Lower leg skin (tissue), 4 donors: ENCODE data around the gene TUFT1. TPM values are rescaled to one million over a fixed set of nuclear protein-coding genes. Genes with fewer than 3 reads are reported as not detected.

Source experiments
- DNase-seq, 2 donors: peaks; one replicate each; pipeline ENCODE4 v3.0.0-alpha.2; 2019; ENCODE audit warnings: low spot score in 2 of 2
- H3K4me3 ChIP-seq: fragments of 200-600 bp; sonication (generic); 2 replicates; pipeline ENCODE4 v1.5.1; 2017; ENCODE audit warnings: mild to moderate bottlenecking, low read depth; ENCODE audit not compliant: poor library complexity, severe bottlenecking
- POLR2A ChIP-seq, 2 donors: fragments of 450-650 bp; IDR thresholded peaks; one replicate each; pipeline ENCODE4 v1.6.1; 2016 to 2017; ENCODE audit warnings: antibody characterized with exemption in 2 of 2, mild to moderate bottlenecking in 1 of 2, moderate library complexity in 1 of 2
- WGBS, 2 donors: methylation state at CpG; one replicate each; pipeline ENCODE4 v1.1.5; 2018; 5-methylcytosine and 5-hydroxymethylcytosine counted together
- intact Hi-C: fragments of 100-400 bp; cut with DNase I; formaldehyde crosslinking; loops from one replicate; pipeline ENCODE4 v1.15.0; 2023; ENCODE audit warnings: low total_unique reads
- total RNA-seq, 4 donors: library from RNA; depleted of rRNA; stranded (reverse); fragments of >200 nt; gene quantifications; one replicate each; pipeline ENCODE4 v1.1.0, GENCODE V29; 2016
- TF ChIP-seq, protein P1 (sequence below), 3 donors: fragments of 450-650 bp; IDR thresholded peaks; one replicate each; pipeline ENCODE4 v1.5.1; 2016; ENCODE audit warnings: antibody characterized with exemption in 3 of 3, mild to moderate bottlenecking in 3 of 3, moderate library complexity in 2 of 3

The TUFT1 gene
- total RNA-seq, 4 donors from 2014 or later = 140 to 186 (median 161) TPM

GRCh38 chr1:151533870-151534269, 6.2 kb upstream of the TUFT1 start:
- TF ChIP-seq POLR2A (IDR thresholded peaks at IDR 0.05) = no peak
- TF ChIP-seq, protein P1, sequence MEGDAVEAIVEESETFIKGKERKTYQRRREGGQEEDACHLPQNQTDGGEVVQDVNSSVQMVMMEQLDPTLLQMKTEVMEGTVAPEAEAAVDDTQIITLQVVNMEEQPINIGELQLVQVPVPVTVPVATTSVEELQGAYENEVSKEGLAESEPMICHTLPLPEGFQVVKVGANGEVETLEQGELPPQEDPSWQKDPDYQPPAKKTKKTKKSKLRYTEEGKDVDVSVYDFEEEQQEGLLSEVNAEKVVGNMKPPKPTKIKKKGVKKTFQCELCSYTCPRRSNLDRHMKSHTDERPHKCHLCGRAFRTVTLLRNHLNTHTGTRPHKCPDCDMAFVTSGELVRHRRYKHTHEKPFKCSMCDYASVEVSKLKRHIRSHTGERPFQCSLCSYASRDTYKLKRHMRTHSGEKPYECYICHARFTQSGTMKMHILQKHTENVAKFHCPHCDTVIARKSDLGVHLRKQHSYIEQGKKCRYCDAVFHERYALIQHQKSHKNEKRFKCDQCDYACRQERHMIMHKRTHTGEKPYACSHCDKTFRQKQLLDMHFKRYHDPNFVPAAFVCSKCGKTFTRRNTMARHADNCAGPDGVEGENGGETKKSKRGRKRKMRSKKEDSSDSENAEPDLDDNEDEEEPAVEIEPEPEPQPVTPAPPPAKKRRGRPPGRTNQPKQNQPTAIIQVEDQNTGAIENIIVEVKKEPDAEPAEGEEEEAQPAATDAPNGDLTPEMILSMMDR (IDR thresholded peaks at IDR 0.05) = no peak
- DNase-seq = peak in 1 of 2 donors; percentile 75
- no peak overlapping the region for H3K4me3 ChIP-seq
- intact Hi-C loops = loop anchor here (5.0 to 10.0 kb wide), 2 partner anchors 198 to 301 kb away; partner anchors contain the start of genes C2CD4D and RORC
- 88 to 89% methylated on average over 10 of the region's 10 CpGs for WGBS, 2 donors

- peak; percentile 76 to 96 for DNase-seq
- intact Hi-C loops = loop anchor here (5.0 to 10.0 kb wide), 2 partner anchors 198 to 300 kb away; partner anchors contain the start of genes C2CD4D and RORC
- no peak overlapping the region for H3K4me3 ChIP-seq
- WGBS, 2 donors = 55 to 56% methylated on average over 12 of the region's 12 CpGs
- TF ChIP-seq, protein P1 (IDR thresholded peaks at IDR 0.05) = peak in 1 of 3 donors; percentile 26
- no peak for TF ChIP-seq POLR2A (IDR thresholded peaks at IDR 0.05)
These were observed 5.3 kb upstream of the TUFT1 start for GRCh38 chr1:151534662-151535278.

DNA sequence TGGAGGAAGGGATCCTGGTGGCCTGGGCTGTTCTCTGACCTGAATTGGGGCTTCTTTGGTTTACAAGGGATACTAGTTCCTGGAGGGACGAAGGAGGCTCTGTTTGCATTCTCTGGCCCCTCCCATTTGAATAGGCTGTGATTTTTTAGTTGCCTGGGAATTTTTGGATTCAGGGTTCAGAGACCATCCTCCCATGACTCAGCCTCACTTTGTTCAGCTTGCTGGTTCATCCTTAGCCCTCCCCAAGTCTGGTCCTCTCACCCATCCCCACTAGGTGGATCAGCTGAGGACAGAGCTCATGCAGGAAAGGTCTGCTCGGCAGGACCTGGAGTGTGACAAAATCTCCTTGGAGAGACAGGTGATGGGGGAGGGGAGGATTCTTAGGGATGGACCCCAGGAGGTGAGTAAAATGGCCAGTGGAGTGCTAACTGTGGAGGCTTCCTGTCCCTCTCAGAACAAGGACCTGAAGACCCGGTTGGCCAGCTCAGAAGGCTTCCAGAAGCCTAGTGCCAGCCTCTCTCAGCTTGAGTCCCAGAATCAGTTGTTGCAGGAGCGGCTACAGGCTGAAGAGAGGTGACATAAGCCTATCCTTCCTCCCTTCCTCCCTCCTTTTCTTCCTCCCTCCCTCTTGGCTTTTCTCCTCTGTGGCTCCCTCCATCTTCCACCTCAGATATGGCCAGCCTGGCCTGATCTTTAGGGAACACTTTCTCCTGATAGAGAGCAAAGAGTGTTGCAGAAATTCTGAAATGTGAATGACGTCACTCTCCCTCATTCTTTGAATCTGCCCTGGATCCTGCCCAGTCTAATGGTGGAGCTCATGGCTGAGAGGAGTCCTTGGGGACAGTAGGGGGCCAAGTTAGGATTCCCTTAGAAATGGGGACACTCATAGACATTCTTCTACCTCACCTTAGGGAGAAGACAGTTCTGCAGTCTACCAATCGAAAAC, 4.5 kb upstream of the TUFT1 start:
- intact Hi-C loops = loop anchor here (10.0 kb wide), 1 partner anchor 299 kb away; the partner anchor contains the start of genes C2CD4D and RORC
- WGBS, 2 donors = 82 to 86% methylated on average over 6 of the region's 6 CpGs
- DNase-seq = peak in 1 of 2 donors; percentile 42
- no peak overlapping the region for H3K4me3 ChIP-seq
- TF ChIP-seq POLR2A (IDR thresholded peaks at IDR 0.05) = no peak
- TF ChIP-seq, protein P1 (IDR thresholded peaks at IDR 0.05) = no peak

DNA sequence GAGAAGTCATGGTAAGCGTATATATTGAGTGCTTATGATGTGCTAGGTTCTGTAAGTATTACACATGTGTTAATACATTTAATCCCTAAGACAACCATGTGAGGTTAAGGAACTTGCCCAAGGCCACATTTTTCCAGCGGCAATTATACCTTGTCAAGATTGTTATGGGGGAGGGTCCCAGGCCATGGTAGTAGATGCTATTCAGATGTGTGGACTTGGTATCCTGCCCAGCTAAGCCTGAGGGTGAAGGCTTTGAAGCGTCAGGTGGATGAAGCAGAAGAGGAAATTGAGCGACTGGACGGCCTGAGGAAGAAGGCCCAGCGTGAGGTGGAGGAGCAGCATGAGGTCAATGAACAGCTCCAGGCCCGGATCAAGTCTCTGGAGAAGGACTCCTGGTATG, 3.6 kb upstream of the TUFT1 start:
- no peak overlapping the region for H3K4me3 ChIP-seq
- TF ChIP-seq, protein P1 (IDR thresholded peaks at IDR 0.05) = no peak
- TF ChIP-seq POLR2A (IDR thresholded peaks at IDR 0.05) = no peak
- peak in 1 of 2 donors; percentile 72 for DNase-seq
- WGBS, 2 donors = 92% methylated on average over 7 of the region's 7 CpGs
- intact Hi-C loops = loop anchor here (10.0 kb wide), 1 partner anchor 298 kb away; the partner anchor contains the start of genes C2CD4D and RORC

DNA sequence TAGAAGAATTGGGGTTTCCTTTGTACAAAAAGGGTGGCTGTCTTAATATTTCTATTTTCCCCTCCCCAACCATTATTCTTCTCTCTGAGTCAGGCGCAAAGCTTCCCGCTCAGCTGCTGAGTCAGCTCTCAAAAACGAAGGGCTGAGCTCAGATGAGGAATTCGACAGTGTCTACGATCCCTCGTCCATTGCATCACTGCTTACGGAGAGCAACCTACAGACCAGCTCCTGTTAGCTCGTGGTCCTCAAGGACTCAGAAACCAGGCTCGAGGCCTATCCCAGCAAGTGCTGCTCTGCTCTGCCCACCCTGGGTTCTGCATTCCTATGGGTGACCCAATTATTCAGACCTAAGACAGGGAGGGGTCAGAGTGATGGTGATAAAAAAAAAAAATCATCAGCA, 3.0 kb upstream of the TUFT1 start:
- TF ChIP-seq POLR2A (IDR thresholded peaks at IDR 0.05) = no peak
- TF ChIP-seq, protein P1 (IDR thresholded peaks at IDR 0.05) = no peak
- DNase-seq = peak in 1 of 2 donors; percentile 63
- WGBS, 2 donors = 67 to 74% methylated on average over 9 of the region's 9 CpGs
- no peak overlapping the region for H3K4me3 ChIP-seq
- intact Hi-C loops = loop anchor here (10.0 kb wide), 1 partner anchor 298 kb away; the partner anchor contains the start of genes C2CD4D and RORC
